ENCODE measurements around the gene SLC25A13. TPM values are rescaled to one million over a fixed set of nuclear protein-coding genes. Genes with fewer than 3 reads are reported as not detected.
A peak's percentile ranks its signal among the peaks of the same experiment; 100 is the strongest.

SLC25A13 gene
- total RNA-seq, 1 experiment from 2014 or later: 102 TPM

DNA sequence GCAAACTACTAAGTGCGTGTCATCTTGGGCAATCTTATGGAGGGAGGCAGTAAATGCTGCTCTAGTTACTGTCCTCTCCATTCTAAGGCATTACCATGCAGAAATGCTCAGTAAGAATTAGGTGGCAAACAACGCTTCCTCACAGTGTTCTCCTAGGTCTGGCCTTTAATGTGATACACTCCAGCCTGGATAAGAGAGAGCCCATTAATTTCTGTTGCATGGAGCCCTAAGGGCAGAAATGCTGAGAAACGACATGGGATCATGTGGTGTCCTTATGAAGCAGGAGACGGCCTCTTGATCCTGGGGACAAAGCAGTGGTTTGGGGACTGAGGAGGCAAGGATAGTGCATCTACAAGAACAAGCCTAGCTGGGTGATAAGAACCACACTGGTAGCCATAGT, 44.0 kb downstream of the SLC25A13 start:
- DNase-seq: no peak
- intact Hi-C loops (cut with micrococcal nuclease; ENCODE audit: unreplicated experiment): no loop called here
- Mint-ChIP-seq H3K27me3 (ENCODE audit: insufficient read depth, unreplicated experiment) (no peaks in the 10 kb centered on the region), H3K4me1 (ENCODE audit: low read depth, unreplicated experiment) (peaks cover 12% of the 10 kb centered on the region), H3K36me3 (ENCODE audit: insufficient read depth, unreplicated experiment) (peaks cover 35% of the 10 kb centered on the region), H3K9me3 (ENCODE audit: unreplicated experiment) (no peaks in the 10 kb centered on the region), H3K4me3 (ENCODE audit: unreplicated experiment) (no peak overlapping the region), H3K27ac (ENCODE audit: unreplicated experiment) (no peak overlapping the region)
- H3K36me3 ChIP-seq (ENCODE audit: control insufficient read depth, insufficient read depth, low read length): no peaks in the 10 kb centered on the region
- H3K4me3 ChIP-seq (ENCODE audit: low read depth, low read length): no peak overlapping the region
- H3K27me3 ChIP-seq (replicated peaks; ENCODE audit: control insufficient read depth, insufficient read depth, low read length): no peaks in the 10 kb centered on the region
- H3K9me3 ChIP-seq: no peaks in the 10 kb centered on the region
- CTCF ChIA-PET: interaction anchor here (0.7 kb wide), 1 partner anchor 325 kb away, joined by 5 read pairs; no protein-coding TSS in a partner anchor
- POLR2A ChIA-PET: interaction anchor here (0.6 kb wide), 1 partner anchor 698 kb away, joined by 4 read pairs; no protein-coding TSS in a partner anchor
- no TSS peak for BruUV-seq (replicated peaks)
- H3K4me1 ChIP-seq: peaks cover 12% of the 10 kb centered on the region; the same call in 1 of the 2 replicates
- TF ChIP-seq, protein P1, sequence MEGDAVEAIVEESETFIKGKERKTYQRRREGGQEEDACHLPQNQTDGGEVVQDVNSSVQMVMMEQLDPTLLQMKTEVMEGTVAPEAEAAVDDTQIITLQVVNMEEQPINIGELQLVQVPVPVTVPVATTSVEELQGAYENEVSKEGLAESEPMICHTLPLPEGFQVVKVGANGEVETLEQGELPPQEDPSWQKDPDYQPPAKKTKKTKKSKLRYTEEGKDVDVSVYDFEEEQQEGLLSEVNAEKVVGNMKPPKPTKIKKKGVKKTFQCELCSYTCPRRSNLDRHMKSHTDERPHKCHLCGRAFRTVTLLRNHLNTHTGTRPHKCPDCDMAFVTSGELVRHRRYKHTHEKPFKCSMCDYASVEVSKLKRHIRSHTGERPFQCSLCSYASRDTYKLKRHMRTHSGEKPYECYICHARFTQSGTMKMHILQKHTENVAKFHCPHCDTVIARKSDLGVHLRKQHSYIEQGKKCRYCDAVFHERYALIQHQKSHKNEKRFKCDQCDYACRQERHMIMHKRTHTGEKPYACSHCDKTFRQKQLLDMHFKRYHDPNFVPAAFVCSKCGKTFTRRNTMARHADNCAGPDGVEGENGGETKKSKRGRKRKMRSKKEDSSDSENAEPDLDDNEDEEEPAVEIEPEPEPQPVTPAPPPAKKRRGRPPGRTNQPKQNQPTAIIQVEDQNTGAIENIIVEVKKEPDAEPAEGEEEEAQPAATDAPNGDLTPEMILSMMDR (IDR thresholded peaks at IDR 0.05; ENCODE audit: insufficient read depth in 1 of 2, low read depth in 1 of 2, low read length in 1 of 2, severe bottlenecking in 1 of 2, unreplicated experiment in 1 of 2): no peak

DNA sequence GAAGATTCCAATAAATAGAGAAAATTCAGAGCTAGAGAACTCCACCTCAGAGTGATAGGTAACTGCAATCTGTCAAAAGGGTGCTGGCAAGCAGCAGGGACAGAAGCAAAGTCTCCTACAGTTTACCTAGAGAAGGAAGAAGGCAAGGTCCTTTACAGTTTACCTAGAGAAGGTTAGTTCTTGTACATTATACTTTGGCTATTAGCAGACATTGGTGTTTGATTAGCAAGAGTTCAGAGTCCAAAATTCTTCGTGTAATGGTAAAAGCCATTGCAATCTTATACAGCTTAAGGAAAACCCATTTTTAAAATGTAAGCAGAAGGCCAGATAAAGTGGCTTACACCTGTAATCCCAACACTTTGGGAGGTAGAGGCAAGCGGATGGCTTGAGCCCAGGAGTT, 45.9 kb downstream of the SLC25A13 start:
- Histone ChIP-seq H3K4me3 (ENCODE audit: low read depth, low read length) (no peak overlapping the region), H3K9me3 (no peaks in the 10 kb centered on the region), H3K27me3 (replicated peaks; ENCODE audit: control insufficient read depth, insufficient read depth, low read length) (no peaks in the 10 kb centered on the region), H3K36me3 (ENCODE audit: control insufficient read depth, insufficient read depth, low read length) (no peaks in the 10 kb centered on the region), H3K4me1 (peaks cover 12% of the 10 kb centered on the region; the same call in 1 of the 2 replicates)
- H3K36me3 Mint-ChIP-seq (ENCODE audit: insufficient read depth, unreplicated experiment): peaks cover 40% of the 10 kb centered on the region
- H3K4me3 Mint-ChIP-seq (ENCODE audit: unreplicated experiment): no peak overlapping the region
- H3K9me3 Mint-ChIP-seq (ENCODE audit: unreplicated experiment): no peaks in the 10 kb centered on the region
- H3K4me1 Mint-ChIP-seq (ENCODE audit: low read depth, unreplicated experiment): peaks cover 12% of the 10 kb centered on the region
- intact Hi-C loops (cut with micrococcal nuclease; ENCODE audit: unreplicated experiment): no loop called here
- ChIA-PET POLR2A (no interaction called here), CTCF (no interaction called here)
- H3K27me3 Mint-ChIP-seq (ENCODE audit: insufficient read depth, unreplicated experiment): no peaks in the 10 kb centered on the region
- peak overlapping the region; percentile 81 for H3K27ac Mint-ChIP-seq (ENCODE audit: unreplicated experiment)
- TF ChIP-seq, protein P1 (IDR thresholded peaks at IDR 0.05; ENCODE audit: insufficient read depth in 1 of 2, low read depth in 1 of 2, low read length in 1 of 2, severe bottlenecking in 1 of 2, unreplicated experiment in 1 of 2): no peak
- no TSS peak for BruUV-seq (replicated peaks)
- DNase-seq: no peak

DNA sequence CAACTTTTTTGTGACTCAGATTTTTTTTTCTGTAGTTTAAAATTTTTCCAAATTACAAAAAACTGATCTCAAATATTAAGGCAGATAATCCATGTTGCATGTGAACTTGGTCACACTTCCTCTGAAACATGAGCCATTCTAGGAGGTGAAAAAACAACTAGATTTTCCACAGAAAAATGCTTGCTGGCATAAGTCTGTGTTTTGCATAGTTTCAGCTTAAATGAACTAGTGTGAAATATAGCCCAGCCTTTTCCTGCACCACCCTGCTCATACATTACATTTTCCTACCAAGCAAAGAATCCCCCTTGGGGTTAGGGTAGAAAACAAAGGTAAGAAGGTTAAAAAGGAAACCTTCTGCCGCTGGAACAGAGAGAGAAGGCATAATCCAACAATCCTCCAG, 48.2 kb downstream of the SLC25A13 start:
- intact Hi-C loops (cut with micrococcal nuclease; ENCODE audit: unreplicated experiment): no loop called here
- Histone ChIP-seq H3K27me3 (replicated peaks; ENCODE audit: control insufficient read depth, insufficient read depth, low read length) (no peaks in the 10 kb centered on the region), H3K9me3 (no peaks in the 10 kb centered on the region), H3K4me3 (ENCODE audit: low read depth, low read length) (no peak overlapping the region), H3K4me1 (peaks cover 12% of the 10 kb centered on the region; the same call in 1 of the 2 replicates), H3K36me3 (ENCODE audit: control insufficient read depth, insufficient read depth, low read length) (no peaks in the 10 kb centered on the region)
- no peaks in the 10 kb centered on the region for H3K9me3 Mint-ChIP-seq (ENCODE audit: unreplicated experiment)
- H3K36me3 Mint-ChIP-seq (ENCODE audit: insufficient read depth, unreplicated experiment): peaks cover 52% of the 10 kb centered on the region
- POLR2A ChIA-PET: no interaction called here
- peaks cover 16% of the 10 kb centered on the region for H3K4me1 Mint-ChIP-seq (ENCODE audit: low read depth, unreplicated experiment)
- H3K4me3 Mint-ChIP-seq (ENCODE audit: unreplicated experiment): no peak overlapping the region
- no TSS peak for BruUV-seq (replicated peaks)
- no peak overlapping the region for H3K27ac Mint-ChIP-seq (ENCODE audit: unreplicated experiment)
- CTCF ChIA-PET: no interaction called here
- no peak for DNase-seq
- TF ChIP-seq, protein P1 (IDR thresholded peaks at IDR 0.05; ENCODE audit: insufficient read depth in 1 of 2, low read depth in 1 of 2, low read length in 1 of 2, severe bottlenecking in 1 of 2, unreplicated experiment in 1 of 2): no peak
- H3K27me3 Mint-ChIP-seq (ENCODE audit: insufficient read depth, unreplicated experiment): no peaks in the 10 kb centered on the region

All from Caco-2 (cell line).